ENCODE results near the gene SLITRK5.

Gene SLITRK5

DNA sequence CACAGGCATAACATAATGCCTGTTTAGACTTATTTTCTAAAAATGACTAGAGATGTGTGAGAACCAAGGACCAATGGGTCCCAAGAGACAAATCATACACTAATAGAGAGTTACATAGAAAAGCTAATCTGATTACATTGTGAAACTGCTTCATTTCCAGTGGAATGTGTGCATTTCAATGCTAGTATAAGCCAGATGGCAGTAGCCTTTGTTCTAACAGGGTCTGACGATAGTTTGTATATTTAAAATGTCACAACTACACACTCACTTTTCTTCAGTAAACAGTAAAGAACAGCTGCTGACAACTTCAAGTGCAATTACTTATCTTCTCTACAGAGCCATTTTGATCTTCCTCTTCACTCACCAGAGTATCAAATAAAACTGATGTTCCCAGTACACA is 4.3 kb upstream of the SLITRK5 start:
- no peak overlapping the region for H3K9ac ChIP-seq (ENCODE audit: low read length)
- H3K4me3 ChIP-seq (ENCODE audit: low read length): no peak overlapping the region
- H3K79me2 ChIP-seq (ENCODE audit: low read length): no peaks in the 10 kb centered on the region
- TF ChIP-seq, protein P1, sequence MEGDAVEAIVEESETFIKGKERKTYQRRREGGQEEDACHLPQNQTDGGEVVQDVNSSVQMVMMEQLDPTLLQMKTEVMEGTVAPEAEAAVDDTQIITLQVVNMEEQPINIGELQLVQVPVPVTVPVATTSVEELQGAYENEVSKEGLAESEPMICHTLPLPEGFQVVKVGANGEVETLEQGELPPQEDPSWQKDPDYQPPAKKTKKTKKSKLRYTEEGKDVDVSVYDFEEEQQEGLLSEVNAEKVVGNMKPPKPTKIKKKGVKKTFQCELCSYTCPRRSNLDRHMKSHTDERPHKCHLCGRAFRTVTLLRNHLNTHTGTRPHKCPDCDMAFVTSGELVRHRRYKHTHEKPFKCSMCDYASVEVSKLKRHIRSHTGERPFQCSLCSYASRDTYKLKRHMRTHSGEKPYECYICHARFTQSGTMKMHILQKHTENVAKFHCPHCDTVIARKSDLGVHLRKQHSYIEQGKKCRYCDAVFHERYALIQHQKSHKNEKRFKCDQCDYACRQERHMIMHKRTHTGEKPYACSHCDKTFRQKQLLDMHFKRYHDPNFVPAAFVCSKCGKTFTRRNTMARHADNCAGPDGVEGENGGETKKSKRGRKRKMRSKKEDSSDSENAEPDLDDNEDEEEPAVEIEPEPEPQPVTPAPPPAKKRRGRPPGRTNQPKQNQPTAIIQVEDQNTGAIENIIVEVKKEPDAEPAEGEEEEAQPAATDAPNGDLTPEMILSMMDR (IDR thresholded peaks at IDR 0.05; ENCODE audit: low read depth, low read length): no peak
- TF ChIP-seq EZH2phosphoT487 (IDR thresholded peaks at IDR 0.05; ENCODE audit: low read depth): no peak
- H3K9me3 ChIP-seq (ENCODE audit: insufficient read depth, low read length): no peaks in the 10 kb centered on the region
- no peak overlapping the region for H2AFZ ChIP-seq (ENCODE audit: low read depth, low read length)
- no peak overlapping the region for H3K4me2 ChIP-seq (ENCODE audit: low read length)
- H3K27ac ChIP-seq (ENCODE audit: low read length): no peak overlapping the region
- no peaks in the 10 kb centered on the region for H3K4me1 ChIP-seq (ENCODE audit: low read length)
- no peaks in the 10 kb centered on the region for H3K36me3 ChIP-seq (replicated peaks; ENCODE audit: low read depth, low read length)
- H3K27me3 ChIP-seq (ENCODE audit: low read depth, low read length): no peaks in the 10 kb centered on the region
- no peaks in the 10 kb centered on the region for H4K20me1 ChIP-seq (ENCODE audit: insufficient read depth, low read length)

DNA sequence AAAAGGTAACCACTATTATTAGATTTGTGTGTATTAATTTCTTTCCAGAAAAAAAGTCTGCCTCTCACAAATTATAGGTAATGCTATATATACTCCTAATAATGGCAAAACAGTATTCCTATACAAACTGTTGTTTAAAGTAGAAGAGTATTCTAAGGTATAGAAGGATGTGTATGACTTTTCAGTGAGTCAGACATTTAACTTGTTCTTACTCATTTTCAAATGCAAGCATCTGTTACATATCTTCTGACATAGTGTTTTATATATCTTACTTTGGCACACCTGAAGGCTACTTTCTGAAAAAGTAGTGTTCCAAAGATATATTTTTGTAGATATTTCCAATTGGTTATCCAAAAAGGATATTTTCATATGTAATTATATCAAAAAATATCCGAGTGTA is 3.5 kb upstream of the SLITRK5 start:
- no peaks in the 10 kb centered on the region for H3K4me1 ChIP-seq (ENCODE audit: low read length)
- H3K27me3 ChIP-seq (ENCODE audit: low read depth, low read length): no peaks in the 10 kb centered on the region
- no peaks in the 10 kb centered on the region for H4K20me1 ChIP-seq (ENCODE audit: insufficient read depth, low read length)
- H2AFZ ChIP-seq (ENCODE audit: low read depth, low read length): no peak overlapping the region
- H3K9me3 ChIP-seq (ENCODE audit: insufficient read depth, low read length): no peaks in the 10 kb centered on the region
- H3K27ac ChIP-seq (ENCODE audit: low read length): no peak overlapping the region
- no peak overlapping the region for H3K9ac ChIP-seq (ENCODE audit: low read length)
- H3K4me2 ChIP-seq (ENCODE audit: low read length): no peak overlapping the region
- H3K36me3 ChIP-seq (replicated peaks; ENCODE audit: low read depth, low read length): no peaks in the 10 kb centered on the region
- TF ChIP-seq EZH2phosphoT487 (IDR thresholded peaks at IDR 0.05; ENCODE audit: low read depth): no peak
- TF ChIP-seq, protein P1 (IDR thresholded peaks at IDR 0.05; ENCODE audit: low read depth, low read length): no peak
- H3K79me2 ChIP-seq (ENCODE audit: low read length): no peaks in the 10 kb centered on the region
- H3K4me3 ChIP-seq (ENCODE audit: low read length): no peak overlapping the region

DNA sequence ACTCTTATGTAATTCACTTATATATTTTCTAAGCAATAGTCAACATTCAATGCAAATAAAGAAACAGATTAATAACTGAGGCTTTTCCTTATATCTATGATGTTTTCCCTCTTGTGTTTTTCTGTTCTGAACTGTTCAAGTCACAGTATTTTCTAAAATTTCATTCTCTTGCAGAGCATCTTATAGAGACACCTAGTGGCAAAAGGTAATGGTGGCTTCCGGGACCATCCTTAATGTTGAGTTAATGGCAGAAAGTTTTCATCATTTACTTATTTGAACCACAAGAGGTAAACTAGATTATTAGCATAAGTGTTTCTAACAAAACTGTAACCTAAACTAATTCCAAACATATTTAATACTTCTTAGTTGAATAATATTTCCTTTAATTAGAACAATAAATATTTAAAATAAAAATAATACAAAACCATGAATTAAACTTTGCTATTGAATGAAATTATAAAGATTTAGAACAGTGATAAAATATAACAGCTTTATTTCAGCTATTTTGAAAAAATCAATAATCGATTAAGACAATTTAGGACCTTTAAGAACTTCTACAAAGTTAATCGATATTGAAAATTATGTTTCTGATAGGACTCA is 1.7 kb upstream of the SLITRK5 start:
- H3K9ac ChIP-seq (ENCODE audit: low read length): no peak overlapping the region
- no peaks in the 10 kb centered on the region for H3K79me2 ChIP-seq (ENCODE audit: low read length)
- no peaks in the 10 kb centered on the region for H3K9me3 ChIP-seq (ENCODE audit: insufficient read depth, low read length)
- no peaks in the 10 kb centered on the region for H4K20me1 ChIP-seq (ENCODE audit: insufficient read depth, low read length)
- H3K4me3 ChIP-seq (ENCODE audit: low read length): no peak overlapping the region
- no peaks in the 10 kb centered on the region for H3K4me1 ChIP-seq (ENCODE audit: low read length)
- no peak overlapping the region for H2AFZ ChIP-seq (ENCODE audit: low read depth, low read length)
- no peak overlapping the region for H3K4me2 ChIP-seq (ENCODE audit: low read length)
- no peaks in the 10 kb centered on the region for H3K27me3 ChIP-seq (ENCODE audit: low read depth, low read length)
- H3K27ac ChIP-seq (ENCODE audit: low read length): no peak overlapping the region
- no peaks in the 10 kb centered on the region for H3K36me3 ChIP-seq (replicated peaks; ENCODE audit: low read depth, low read length)
- TF ChIP-seq, protein P1 (IDR thresholded peaks at IDR 0.05; ENCODE audit: low read depth, low read length): peak; percentile 90
- no peak for TF ChIP-seq EZH2phosphoT487 (IDR thresholded peaks at IDR 0.05; ENCODE audit: low read depth)

DNA sequence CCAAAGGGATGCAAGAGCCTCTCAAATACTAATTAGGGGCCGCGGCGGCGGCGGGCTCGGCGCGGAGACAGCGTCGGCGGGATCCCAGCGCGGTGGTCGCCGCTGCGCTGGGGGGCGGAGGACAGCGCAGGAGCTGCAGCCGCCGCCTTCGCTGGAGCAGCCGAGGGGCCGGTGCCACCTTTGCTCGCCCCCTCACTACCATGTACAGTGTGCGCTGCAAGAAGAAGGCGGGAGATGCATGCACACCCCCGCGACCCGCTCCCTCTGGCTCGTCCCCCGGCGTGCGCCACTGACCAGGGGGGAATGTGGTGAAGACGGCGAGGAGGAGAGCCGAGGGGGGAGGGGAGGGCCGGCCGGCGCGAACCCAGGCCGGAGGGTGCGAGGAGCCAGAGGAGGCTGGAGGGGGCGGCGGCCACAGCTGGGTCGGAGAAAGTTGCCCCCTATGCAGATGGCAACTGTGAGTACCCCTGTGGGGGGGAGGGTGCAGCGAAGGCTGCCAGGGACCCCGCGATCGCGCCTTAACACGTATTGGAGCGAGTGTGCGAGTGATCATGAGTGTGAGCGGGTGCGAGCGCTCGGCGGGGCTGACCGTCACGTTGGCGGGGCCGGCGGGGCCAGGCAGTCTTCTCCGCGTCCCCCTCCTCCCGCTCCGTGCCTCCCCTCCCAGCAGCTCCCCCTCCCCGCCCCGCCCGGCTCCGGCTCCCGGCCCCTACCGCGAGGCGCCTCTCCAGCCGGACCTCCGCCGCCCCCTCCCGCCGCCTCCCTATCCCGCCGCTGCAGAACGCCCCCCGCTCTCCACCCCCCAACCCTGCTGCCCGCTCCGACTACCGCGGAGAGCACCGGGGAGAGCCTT is 808 bp downstream of the SLITRK5 start:
- no peak overlapping the region for H3K4me2 ChIP-seq (ENCODE audit: low read length)
- no peak overlapping the region for H3K27ac ChIP-seq (ENCODE audit: low read length)
- H3K4me3 ChIP-seq (ENCODE audit: low read length): no peak overlapping the region
- H3K4me1 ChIP-seq (ENCODE audit: low read length): no peaks in the 10 kb centered on the region
- no peaks in the 10 kb centered on the region; the same call in 1 of the 2 replicates for H3K9me3 ChIP-seq (ENCODE audit: insufficient read depth, low read length)
- H4K20me1 ChIP-seq (ENCODE audit: insufficient read depth, low read length): no peaks in the 10 kb centered on the region
- TF ChIP-seq, protein P1 (IDR thresholded peaks at IDR 0.05; ENCODE audit: low read depth, low read length): no peak
- no peak for TF ChIP-seq EZH2phosphoT487 (IDR thresholded peaks at IDR 0.05; ENCODE audit: low read depth)
- no peaks in the 10 kb centered on the region for H3K27me3 ChIP-seq (ENCODE audit: low read depth, low read length)
- H3K36me3 ChIP-seq (replicated peaks; ENCODE audit: low read depth, low read length): no peaks in the 10 kb centered on the region
- no peaks in the 10 kb centered on the region for H3K79me2 ChIP-seq (ENCODE audit: low read length)
- no peak overlapping the region for H3K9ac ChIP-seq (ENCODE audit: low read length)
- H2AFZ ChIP-seq (ENCODE audit: low read depth, low read length): no peak overlapping the region

Data from OCI-LY3 (cell line).